Stimulated activated CD8-positive, alpha-beta memory T cell treated with anti-CD3 and anti-CD28 coated beads, Interleukin-4, amount 100 ng/mL, for 24 hours (primary cell): ENCODE results near the gene CYS1.
"Not testable (repeated sequence)": the region's sequence is repeated elsewhere in the genome, so short reads cannot be mapped to it uniquely, and the experiment has no call there.

Experiments
- DNase-seq: peaks from one replicate; pipeline ENCODE4 v3.0.0-alpha.2; 2020; ENCODE audit warnings: low read depth

Gene CYS1

GRCh38 chr2:10079870-10080535 lies at the start of gene CYS1:
Gene CYS1, minus strand, starts transcription at chr2:10080411. Its CDS starts 188 bp downstream, at chr2:10080223.
- no peak for DNase-seq

- DNase-seq = no peak
These were observed 49.3 kb upstream of the CYS1 start for GRCh38 chr2:10129490-10129889.

GRCh38 chr2:10128420-10128819 lies 48.2 kb upstream of the CYS1 start:
- no peak for DNase-seq

- no peak for DNase-seq
These were observed 46.4 kb upstream of the CYS1 start for GRCh38 chr2:10126632-10127026.

- no peak for DNase-seq
These were observed 45.8 kb upstream of the CYS1 start for GRCh38 chr2:10125842-10126631.

- no peak for DNase-seq
These were observed 44.4 kb upstream of the CYS1 start for GRCh38 chr2:10124538-10125045.

GRCh38 chr2:10123281-10123680 lies 43.1 kb upstream of the CYS1 start:
- DNase-seq = no peak

- peak; percentile 82 for DNase-seq
These were observed 42.5 kb upstream of the CYS1 start, which contains the start of gene RRM2 for GRCh38 chr2:10122500-10123280. Gene RRM2, plus strand, starts transcription at chr2:10122739. Its CDS starts 60 bp downstream, at chr2:10122799.

GRCh38 chr2:10120877-10121574 lies 40.8 kb upstream of the CYS1 start:
- no peak for DNase-seq

GRCh38 chr2:10120158-10120876 lies 40.1 kb upstream of the CYS1 start:
- DNase-seq = peak; percentile 94

- no peak for DNase-seq
These were observed 39.5 kb upstream of the CYS1 start for GRCh38 chr2:10119601-10120157.

GRCh38 chr2:10119027-10119325 lies 38.8 kb upstream of the CYS1 start:
- no peak for DNase-seq

- DNase-seq = no peak
These were observed 29.1 kb upstream of the CYS1 start for GRCh38 chr2:10109311-10109710.

- not testable (repeated sequence) for DNase-seq
These were observed 24.7 kb upstream of the CYS1 start for GRCh38 chr2:10104906-10105305.

- DNase-seq = no peak
These were observed 23.0 kb upstream of the CYS1 start for GRCh38 chr2:10103179-10103578.

- no peak for DNase-seq
These were observed 21.3 kb upstream of the CYS1 start for GRCh38 chr2:10101491-10101890.

- DNase-seq = no peak
These were observed 17.3 kb upstream of the CYS1 start for GRCh38 chr2:10097352-10098148.

GRCh38 chr2:10096641-10097040 lies 16.4 kb upstream of the CYS1 start:
- DNase-seq = no peak

- DNase-seq = no peak
These were observed 15.0 kb upstream of the CYS1 start for GRCh38 chr2:10095175-10095574.

- no peak for DNase-seq
These were observed 14.1 kb upstream of the CYS1 start for GRCh38 chr2:10094271-10094814.
